ENCODE results near the gene NDUFA8. TPM values are rescaled to one million over a fixed set of nuclear protein-coding genes. Genes with fewer than 3 reads are reported as not detected.

The NDUFA8 gene
- total RNA-seq, 1 donor from 2014 or later, result 45.0 TPM

GRCh38 chr9:122186301-122186700 is 26.7 kb upstream of the NDUFA8 start:
- intact Hi-C loops (cut with micrococcal nuclease), result no loop called here

GRCh38 chr9:122184551-122184950 is 25.0 kb upstream of the NDUFA8 start:
- intact Hi-C loops (cut with micrococcal nuclease), result no loop called here

- intact Hi-C loops (cut with micrococcal nuclease), result no loop called here
Measured at GRCh38 chr9:122183501-122183900, 23.9 kb upstream of the NDUFA8 start.

- intact Hi-C loops (cut with micrococcal nuclease), result no loop called here
Measured at GRCh38 chr9:122180633-122181032, 21.1 kb upstream of the NDUFA8 start.

GRCh38 chr9:122179690-122180074 is 20.1 kb upstream of the NDUFA8 start:
- intact Hi-C loops (cut with micrococcal nuclease), result no loop called here

- intact Hi-C loops (cut with micrococcal nuclease), result no loop called here
Measured at GRCh38 chr9:122179054-122179689, 19.6 kb upstream of the NDUFA8 start.

GRCh38 chr9:122176916-122177315 is 17.3 kb upstream of the NDUFA8 start:
- intact Hi-C loops (cut with micrococcal nuclease), result no loop called here

- intact Hi-C loops (cut with micrococcal nuclease), result no loop called here
Measured at GRCh38 chr9:122173670-122174069, 14.1 kb upstream of the NDUFA8 start.

- intact Hi-C loops (cut with micrococcal nuclease), result no loop called here
Measured at GRCh38 chr9:122172131-122172530, 12.6 kb upstream of the NDUFA8 start.

- intact Hi-C loops (cut with micrococcal nuclease), result no loop called here
Measured at GRCh38 chr9:122168356-122168755, 8.8 kb upstream of the NDUFA8 start.

- intact Hi-C loops (cut with micrococcal nuclease), result no loop called here
Measured at GRCh38 chr9:122164286-122164685, 4.7 kb upstream of the NDUFA8 start.

GRCh38 chr9:122162415-122162814 is 2.8 kb upstream of the NDUFA8 start:
- intact Hi-C loops (cut with micrococcal nuclease), result no loop called here

GRCh38 chr9:122159925-122160246 is 307 bp upstream of the NDUFA8 start:
- intact Hi-C loops (cut with micrococcal nuclease), result loop anchor here (1.0 to 10.0 kb wide), 10 partner anchors 35 to 1108 kb away; partner anchors contain the start of genes MRRF, PDCL, RABGAP1 and RBM18

GRCh38 chr9:122158202-122158601 is 1.4 kb downstream of the NDUFA8 start:
- intact Hi-C loops (cut with micrococcal nuclease), result loop anchor here (10.0 kb wide), 2 partner anchors 747 to 787 kb away; partner anchors contain the start of genes RABGAP1 and RC3H2

GRCh38 chr9:122155796-122156195 is 3.8 kb downstream of the NDUFA8 start:
- intact Hi-C loops (cut with micrococcal nuclease), result loop anchor here (10.0 kb wide), 2 partner anchors 749 to 789 kb away; partner anchors contain the start of genes RABGAP1 and RC3H2

- intact Hi-C loops (cut with micrococcal nuclease), result loop anchor here (10.0 kb wide), 2 partner anchors 753 to 793 kb away; partner anchors contain the start of genes RABGAP1 and RC3H2
Measured at GRCh38 chr9:122151267-122151828, 8.2 kb downstream of the NDUFA8 start.

GRCh38 chr9:122145592-122145863 is 14.1 kb downstream of the NDUFA8 start:
- intact Hi-C loops (cut with micrococcal nuclease), result no loop called here

- intact Hi-C loops (cut with micrococcal nuclease), result no loop called here
Measured at GRCh38 chr9:122144836-122145591, 14.6 kb downstream of the NDUFA8 start.

GRCh38 chr9:122143876-122144405 is 15.6 kb downstream of the NDUFA8 start:
- intact Hi-C loops (cut with micrococcal nuclease), result no loop called here

GRCh38 chr9:122143296-122143695 is 16.3 kb downstream of the NDUFA8 start:
- intact Hi-C loops (cut with micrococcal nuclease), result no loop called here

GRCh38 chr9:122141671-122142070 is 17.9 kb downstream of the NDUFA8 start:
- intact Hi-C loops (cut with micrococcal nuclease), result no loop called here

Measured in T-helper 1 cell treated with Interleukin-12 subunit alpha and Interleukin-12 subunit beta and Interleukin-4 antibody, amounts not matched to agents 30 ng/mL and 1 ng/mL, for 36 hours (primary cell).